Activated CD8-positive, alpha-beta memory T cell treated with anti-CD3 and anti-CD28 coated beads, Interleukin-2, amount 50 U/mL, for 24 hours (primary cell): Measurements from ENCODE around the gene MMP24OS.
"Not testable (repeated sequence)": the region's sequence is repeated elsewhere in the genome, so short reads cannot be mapped to it uniquely, and the experiment has no call there.

Experiments used
- DNase-seq: peaks from one replicate; pipeline ENCODE4 v3.0.0-alpha.2; 2020; ENCODE audit errors: extremely low read depth

The MMP24OS gene

DNA sequence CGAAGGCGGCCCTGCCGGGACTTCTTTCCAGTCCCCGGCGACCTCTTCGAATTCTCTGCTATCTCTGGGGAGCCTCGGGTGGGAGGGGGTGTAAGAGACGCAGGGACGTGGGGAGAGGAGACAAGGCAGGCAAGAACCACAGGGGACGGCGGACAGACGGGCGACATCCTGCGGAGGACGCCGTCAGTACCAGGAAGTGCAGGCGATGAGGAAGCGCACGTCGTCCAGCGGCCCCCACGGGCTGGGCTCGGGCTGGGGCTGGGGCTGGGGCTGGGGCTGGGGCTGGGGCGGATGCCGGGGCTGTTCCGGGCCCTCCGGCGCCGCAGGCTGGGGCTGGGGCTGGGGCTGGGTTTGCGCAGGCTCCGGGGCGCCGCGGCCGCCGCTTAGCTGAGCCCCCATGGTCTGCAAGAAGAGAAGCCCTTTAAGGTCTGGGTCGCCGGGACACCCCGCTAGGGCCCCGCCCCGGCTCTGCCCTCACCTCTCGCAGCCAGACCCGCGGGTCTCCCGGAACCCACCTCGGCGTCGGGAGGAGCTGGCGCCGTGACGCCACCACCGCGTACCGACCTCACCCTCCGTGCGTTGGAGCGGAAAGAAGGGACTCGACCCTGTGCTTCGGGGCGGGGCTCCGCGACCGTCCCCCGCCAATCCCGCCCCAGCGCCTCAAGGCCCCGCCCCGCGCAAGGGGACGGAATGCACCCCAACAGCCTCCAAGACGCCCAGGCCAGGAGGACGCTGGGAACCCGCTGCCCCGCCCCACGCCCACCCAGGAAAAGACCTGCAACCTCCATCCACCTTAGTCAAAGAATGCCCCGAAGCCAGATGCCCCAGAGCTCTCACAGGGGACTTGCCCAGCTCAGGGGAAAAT, at the start of gene MMP24OS:
MMP24OS (minus strand) TSS at position 592 of the 865 bp plus-strand sequence; CDS start at position 399, 193 bp downstream.
- peak; percentile 70 for DNase-seq

DNA sequence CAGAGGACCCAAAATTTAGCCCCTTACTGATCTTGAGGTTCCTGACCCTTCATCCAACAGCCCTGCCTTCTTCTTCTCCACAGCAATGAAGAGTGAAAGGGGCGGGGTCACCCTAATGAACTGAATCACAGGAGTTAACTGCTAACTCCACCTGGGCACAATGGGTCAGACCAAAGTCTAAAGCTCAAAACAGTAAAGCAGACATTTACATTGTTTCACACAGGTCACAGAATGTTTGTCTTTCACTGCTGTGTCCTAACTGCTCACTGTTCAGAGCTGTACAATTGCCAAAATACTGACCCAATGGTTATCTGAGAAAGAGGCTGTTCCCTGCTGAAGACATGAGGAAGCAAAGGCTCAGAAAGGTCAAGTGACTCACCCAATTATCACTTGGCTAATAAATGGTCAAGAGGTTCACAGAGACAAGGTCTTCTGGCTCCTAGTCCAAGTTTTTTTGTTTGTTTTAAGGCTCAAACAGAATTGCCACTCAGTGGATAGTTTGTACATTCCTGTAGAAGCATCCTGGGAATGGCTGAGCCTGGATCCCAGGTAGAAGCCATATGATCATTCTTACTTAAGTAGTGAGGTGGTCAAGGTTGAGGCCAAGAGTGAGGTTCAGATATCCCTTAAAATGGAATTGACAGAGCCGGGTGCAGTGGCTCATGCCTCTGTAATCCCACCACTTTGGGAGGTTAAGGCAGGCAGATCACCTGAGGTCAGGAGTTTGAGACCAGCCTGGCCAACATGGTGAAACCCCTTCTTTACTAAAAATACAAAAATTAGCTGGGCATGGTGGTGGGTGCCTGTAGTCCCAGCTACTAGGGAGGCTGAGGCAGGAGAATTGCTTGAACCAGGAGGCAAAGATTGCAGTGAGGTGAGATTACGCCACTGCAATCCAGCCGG, 49.4 kb upstream of the MMP24OS start:
- DNase-seq, result no peak

DNA sequence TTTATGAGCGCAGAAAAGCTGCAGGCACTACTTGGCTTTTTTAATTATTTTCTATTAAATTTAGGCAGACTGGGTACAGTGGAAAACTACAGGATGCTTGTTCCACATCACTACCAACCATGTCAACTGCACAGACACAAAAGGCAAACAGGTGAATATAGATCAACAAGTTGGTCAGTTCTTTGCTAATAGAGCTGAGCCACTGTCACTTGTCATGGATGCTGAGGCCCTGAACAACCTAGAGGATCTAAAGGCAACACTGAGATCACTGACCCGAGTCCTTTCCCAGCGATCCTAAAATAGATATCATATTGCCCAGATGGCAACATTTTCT, 48.8 kb upstream of the MMP24OS start:
- DNase-seq, result no peak

DNA sequence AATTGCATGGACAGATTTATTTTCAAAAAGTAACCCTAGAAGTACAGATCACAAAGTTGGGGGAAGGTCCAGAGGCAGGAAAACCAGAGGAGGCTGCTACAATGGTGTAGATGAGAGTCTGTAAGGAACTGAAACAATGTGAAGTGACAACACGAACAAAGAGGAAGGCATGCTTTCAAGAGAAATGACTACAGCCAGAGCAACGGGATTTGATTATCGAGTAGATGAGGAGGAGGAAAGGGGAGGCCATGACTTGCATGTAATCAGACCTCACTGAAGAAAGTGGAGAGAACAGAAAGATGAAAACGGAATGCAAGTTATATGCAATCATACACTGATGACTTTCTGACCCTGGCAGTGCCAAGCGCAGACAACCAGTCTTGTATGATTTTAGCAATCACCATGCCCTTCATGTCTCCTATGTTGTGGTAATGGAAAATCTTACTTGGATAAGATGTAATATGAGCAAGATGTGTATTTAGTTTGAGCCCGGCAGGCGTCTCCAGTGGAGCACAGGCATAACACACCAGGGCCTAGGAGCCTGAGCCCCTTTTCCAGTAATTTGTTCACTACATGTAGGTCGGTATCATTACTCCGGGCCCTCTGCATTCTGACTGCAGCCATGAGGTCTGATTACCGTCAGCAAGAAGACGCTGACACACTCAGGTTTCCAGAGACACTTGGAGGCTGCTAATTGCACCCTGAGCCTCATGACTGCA, 48.3 kb upstream of the MMP24OS start:
- DNase-seq, result no peak

DNA sequence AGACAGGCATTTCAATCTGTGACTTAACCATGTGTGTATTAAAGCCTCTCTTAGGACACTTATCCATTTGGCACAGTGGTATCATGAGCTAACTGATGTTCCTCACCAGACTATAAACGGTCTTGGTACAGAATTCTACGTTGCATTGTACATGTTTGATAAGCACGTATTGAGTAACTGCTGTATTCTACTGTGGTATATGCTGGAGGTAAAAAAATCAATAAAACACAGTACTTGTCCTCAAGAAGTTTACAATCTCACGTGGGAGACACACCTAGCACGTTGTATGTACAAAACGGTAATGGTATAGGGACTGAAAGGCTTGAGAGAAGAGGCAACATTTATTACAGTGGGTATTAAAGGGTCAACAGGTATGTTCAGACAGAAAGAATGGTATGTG, 47.5 kb upstream of the MMP24OS start:
- no peak for DNase-seq

DNA sequence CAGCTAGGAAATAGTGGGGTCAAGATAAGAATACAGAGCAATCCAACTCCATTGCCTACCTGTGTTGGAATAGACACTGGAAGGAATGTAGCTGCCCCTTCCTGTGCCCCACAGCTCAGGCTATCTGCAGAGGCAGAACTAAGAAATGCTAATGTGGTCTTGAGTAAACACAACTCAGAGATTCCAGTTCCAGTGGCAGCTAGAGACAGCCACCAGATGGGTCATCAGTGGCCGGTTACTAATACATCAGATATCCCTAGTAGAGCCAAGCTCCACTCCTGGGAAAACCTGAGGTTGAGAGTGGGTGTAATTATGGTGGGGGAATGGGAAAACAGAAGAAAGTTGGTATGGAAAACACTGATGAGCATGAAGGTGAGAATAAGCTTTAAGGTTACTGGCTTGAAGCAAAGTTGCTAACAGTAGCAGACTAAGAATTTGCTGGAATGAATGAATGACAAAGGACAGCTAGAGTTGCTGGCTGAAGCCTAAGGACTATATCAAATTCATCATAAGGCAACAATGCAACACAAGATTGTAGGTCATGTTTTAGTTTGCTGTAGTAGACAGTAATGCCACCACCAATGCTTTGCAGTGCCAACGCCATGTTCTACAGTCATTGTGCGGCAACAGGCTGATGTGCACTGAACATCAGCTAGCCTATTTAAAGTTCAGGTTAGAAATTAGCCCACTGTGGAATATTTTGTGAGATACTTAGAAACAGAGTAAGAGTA, 42.6 kb upstream of the MMP24OS start:
- no peak for DNase-seq

DNA sequence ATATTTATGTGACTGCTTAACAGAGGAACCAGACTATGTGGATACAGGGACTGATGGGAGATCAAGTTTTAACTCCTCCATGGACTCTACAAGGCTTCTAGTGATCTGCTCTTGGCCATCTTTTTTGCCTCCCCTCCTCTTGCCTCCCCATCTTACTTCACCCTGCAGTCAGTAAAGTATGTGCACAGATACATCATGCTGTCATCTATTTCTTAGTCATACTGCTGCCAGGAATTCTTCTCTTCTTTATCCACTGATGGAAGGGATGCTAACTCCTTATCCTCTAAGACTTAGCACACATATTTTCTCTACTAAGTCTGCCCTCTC, 41.9 kb upstream of the MMP24OS start:
- DNase-seq, result no peak

DNA sequence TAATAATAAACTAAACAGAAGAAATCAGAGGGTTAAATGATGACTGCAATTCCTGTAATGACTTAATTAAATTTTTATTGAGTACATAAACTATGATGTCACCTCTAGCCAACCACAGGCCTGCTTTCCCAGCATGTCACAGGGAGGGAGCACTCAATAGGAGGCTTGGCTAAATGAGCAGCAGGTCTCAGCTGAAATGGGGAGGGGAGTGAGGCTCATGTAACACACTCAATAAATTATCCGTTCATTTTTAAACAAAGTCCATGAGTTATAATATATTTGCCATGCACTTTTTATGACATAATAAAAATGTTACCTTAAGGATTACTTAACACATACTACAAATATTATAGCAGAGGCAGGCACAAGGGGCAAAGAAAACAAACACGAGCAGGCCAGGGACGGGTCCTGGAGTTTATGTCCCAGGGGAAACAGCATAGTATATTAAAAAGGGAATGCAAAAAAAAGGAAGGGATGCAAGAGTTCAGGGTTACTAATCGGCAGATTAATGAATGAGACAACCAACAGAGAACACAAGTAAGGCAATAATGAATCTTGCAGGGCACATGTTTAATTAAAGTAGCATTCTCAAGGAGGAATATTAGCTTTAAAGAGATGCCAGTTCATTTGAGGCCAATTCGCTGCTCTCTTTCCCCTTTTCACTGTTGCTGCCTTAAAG, 41.4 kb upstream of the MMP24OS start:
- DNase-seq, result no peak

DNA sequence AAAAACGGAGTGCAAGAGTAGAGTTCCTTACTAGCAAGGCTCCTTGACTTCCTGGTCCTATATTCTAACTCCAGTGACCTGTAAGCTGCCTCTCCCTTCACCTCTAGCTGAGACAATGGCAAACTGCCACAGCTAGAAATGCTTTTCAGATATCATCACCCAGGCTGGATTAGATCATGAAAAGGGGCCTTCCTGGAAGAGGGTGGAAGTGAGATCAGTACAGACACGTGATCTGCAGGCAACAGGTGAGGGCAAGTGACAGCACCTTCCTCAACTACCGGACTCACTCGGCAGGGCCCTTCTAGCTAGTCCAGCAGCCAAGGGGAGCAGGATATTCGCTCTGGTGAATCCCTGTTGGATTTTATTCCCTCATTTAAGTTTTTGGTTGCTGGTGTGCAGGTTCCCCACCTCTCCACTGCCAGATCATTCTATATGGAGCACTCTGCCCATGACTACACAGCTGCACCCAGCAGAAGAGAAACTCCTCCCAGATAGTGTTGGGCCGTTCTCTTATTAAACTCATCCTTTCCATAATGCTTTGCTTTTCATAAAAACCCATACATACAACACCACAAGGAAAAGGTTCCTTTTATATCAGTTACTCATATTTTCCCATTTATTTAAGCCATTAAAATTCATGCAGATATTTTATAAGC, 40.7 kb upstream of the MMP24OS start:
- no peak for DNase-seq

DNA sequence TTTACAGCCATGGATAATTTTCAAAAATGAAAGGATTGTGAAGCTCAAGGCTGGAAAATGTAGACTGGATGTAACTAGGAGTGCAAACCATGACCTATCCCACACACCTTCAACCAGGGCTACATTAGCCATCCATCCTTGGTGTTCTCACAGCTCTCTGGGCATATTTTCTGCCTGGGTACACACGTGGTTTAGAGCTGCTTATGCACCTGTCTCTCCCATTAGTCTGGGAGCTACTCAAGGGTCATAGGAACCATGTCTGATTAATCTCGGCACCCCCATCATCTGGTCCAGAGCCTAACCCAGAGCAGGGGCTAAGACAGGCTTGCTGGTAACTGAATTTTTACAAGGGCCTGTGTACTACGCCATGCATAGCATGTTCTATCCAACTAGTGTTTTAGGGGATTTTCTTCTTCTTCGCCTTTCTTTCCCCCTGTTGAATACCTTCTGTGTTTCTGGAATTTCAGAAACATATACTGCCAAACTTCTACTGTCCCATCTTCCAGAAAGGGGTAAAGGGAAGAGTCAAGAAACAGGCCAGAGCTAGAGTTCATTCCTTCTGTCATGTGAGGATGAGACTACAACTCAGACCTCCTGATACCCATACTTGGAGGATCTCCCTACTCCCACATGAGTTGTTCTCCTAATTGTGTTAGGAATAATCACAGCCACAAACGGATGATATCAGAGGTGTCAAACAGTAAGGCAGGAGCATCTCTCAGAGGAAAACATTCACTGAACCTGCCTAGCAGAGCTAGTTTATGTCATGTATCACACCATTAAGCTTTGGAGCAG, 39.7 kb upstream of the MMP24OS start:
- DNase-seq, result no peak

DNA sequence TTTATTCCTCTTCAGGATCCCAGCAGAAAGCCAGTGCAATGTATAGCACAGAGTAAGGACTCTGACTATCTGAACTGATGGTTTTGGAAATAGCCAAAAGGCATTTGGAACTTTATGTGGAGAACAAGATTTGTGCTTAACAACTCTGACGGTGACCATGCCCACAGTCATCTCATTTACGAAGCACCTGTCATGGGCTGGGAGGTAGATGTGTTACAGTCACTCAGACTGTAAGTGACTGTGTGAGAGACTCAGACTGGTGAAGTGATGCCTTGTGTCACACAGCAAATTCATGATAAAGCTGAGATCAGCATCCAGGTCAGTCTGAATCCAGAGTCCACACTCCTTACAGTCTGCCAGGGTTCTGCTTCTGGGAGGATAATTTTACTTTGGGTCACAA, 38.2 kb upstream of the MMP24OS start:
- no peak for DNase-seq

DNA sequence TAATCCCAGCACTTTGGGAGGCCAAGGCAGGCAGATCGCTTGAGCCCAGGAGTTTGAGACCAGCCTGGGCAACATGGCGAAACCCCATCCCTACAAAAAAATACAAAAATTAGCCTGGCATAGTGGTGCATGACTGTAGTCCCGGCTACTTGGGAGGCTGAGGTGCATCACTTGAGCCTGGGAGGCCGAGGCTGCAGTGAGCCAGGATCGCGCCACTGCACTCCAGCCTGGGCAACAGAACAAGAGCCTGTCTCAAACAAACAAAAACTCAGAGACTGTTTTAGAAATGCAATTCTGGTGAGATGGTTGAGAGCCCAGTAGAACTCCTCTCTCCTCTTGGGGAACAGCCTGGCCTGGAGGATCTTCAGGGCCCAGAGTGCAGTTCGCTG, 37.7 kb upstream of the MMP24OS start:
- DNase-seq, result not testable (repeated sequence)

DNA sequence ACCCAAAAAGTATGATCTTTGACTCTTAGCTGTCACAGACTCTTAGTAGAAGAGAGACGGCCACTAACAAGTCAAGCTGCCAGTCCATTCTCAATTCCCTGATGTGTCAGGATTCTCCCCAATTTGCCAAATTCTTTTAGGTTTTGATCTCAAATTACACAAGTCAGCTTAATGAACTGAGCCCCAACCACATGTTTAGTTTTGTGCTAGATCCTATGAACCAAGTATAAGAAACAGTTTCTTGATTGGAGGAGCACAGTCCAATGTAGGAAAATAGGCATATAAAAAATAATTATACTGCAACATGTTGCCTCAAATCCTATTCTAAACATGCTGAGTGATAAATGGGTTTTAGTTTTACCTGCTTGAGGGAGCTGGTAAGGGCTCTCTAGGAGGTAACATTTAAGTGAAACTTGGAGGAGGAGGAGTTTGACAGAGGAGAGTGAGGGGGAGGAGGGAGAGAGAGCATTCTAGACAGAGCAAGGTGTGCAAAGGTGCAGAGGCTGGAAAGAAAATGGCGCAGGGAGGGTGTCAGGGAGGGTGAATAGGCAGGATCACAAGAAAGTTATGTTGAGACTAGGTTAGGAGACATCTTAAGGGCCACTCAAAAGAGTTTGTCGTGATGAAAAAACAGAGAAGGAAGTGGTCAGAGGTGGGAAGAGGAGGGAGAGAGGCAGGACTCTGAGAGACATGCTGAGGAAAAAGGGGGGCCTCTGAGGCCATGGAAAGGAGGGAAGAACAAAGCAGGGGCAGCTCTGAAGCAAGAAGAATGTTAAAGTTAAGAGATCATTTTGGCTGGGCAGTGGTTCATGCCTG, 37.1 kb upstream of the MMP24OS start:
- no peak for DNase-seq

DNA sequence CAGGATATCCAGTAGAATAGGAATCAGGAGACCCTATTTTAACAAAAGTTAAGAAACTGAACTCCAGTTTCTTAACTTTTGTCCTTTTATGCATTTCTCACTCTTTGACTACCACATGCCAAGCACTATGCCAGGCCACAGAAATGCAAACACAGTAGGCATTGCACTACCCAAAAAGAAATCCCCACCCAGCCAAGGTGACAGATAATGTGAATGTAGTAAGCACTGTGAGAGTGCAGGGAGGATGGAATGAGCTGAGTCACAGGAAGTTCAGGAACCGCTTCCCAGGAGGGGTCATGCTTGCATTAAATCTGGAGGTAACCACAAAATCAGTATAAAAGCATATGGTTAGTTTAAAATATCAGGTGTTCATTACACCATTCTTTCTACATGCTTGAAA, 34.4 kb upstream of the MMP24OS start:
- DNase-seq, result no peak

DNA sequence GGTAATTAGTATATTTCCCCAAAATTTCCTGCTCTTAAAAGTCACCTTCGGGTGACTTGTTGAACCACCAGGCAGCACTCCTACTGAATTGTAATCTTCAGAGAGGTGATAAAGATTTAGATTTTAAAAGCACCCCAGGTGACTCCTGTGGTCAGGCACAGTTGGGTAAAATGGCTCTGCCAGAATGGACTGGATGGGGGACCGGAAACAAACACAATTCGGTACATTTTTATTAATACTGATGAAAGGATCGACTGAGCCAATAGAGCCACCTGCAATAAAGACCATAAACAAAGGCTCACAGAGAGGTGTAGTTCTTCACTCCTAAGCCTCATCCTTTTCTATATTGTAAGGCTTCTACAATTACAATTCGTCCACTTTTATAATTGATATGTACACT, 33.9 kb upstream of the MMP24OS start:
- no peak for DNase-seq

DNA sequence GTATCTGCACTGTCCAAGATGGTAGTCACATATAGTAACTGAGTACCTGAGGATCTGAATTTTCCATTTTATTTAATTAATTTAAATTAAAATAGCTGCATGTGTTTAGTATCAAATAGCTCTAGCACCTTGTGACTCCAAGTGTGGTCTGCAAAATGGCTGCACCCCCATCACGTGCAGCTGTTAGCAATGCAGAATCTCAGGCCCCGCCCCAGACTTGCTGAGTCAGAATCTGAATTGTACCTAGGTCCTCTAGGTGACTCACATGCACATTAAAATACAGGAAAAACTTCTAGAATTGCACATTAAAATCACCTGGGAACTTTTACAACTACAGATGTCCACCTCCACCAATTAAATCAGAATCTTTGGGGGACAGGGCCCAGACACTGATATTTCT, 33.5 kb upstream of the MMP24OS start:
- peak; percentile 43 for DNase-seq

DNA sequence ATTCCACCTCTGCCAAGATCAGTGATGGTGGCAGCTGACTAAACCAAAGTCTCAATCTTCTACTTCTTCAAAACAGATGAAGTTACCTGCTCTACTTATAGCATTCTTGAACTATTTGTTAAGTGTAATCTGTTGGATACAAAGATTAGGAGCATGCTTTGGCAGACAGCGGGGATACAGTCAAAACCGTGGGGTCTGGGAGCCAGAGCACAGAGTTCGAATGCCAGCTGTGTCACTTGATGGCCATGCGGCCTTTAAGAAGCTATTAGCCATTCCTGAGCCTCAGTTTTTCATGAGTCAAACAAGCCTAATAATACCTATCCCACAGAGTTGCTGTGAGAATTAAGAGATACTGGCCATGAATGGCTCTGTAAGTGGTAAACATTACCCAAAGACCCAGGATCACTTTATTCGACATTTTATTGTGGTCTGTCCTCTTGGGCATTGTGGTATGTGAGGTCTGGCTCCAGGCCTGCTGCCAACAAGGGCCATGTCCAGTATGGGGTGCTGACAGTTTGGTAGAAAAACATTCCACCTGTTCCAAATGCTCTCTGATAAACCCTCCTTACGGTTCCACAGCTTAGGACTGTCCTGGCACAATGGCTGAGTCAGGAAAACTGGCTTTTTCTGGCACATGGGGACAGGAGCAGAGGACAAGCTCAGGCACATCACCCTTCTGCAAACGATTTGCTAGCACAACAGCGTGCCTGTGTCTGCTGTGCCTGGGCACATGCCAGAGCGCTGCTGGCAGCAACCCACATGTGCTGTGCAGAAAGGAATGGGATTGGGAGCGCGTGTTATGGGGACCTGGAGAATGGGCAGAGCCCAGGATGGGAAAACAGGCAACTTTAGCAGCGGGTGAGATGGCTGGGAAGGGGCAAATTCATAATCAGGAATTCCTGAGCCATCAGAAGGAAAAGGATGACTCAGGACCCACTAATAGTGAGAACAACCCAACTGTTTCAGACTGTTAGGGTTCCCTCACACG, 30.0 kb upstream of the MMP24OS start:
- DNase-seq, result no peak
